GM12891 (cell line): Measurements from ENCODE around the gene ARSB.

Experiments used
- PAX5 ChIP-seq: IDR thresholded peaks from 2 replicates; pipeline ENCODE4 v1.6.1; 2011; ENCODE audit warnings: low read length, moderate library complexity, mild to moderate bottlenecking; ENCODE audit not compliant: insufficient read depth, severe bottlenecking
- POLR2A ChIP-seq: IDR thresholded peaks from 2 replicates; pipeline ENCODE4 v1.6.1; 2011; ENCODE audit warnings: low read depth, low read length, control low read depth
- POLR2AphosphoS5 ChIP-seq: IDR thresholded peaks from 2 replicates; pipeline ENCODE4 v1.6.1; 2011; ENCODE audit warnings: low read depth, low read length, control low read depth
- POU2F2 ChIP-seq: IDR thresholded peaks from 2 replicates; pipeline ENCODE4 v1.6.1; 2011; ENCODE audit warnings: low read depth, mild to moderate bottlenecking, control low read depth, low read length, moderate library complexity
- SPI1 ChIP-seq: IDR thresholded peaks from 2 replicates; pipeline ENCODE4 v1.6.1; 2011; ENCODE audit warnings: low read depth, low read length, control low read depth
- TAF1 ChIP-seq: IDR thresholded peaks from 2 replicates; pipeline ENCODE4 v1.6.1; 2011; ENCODE audit warnings: low read depth, low read length, control low read depth

DNA sequence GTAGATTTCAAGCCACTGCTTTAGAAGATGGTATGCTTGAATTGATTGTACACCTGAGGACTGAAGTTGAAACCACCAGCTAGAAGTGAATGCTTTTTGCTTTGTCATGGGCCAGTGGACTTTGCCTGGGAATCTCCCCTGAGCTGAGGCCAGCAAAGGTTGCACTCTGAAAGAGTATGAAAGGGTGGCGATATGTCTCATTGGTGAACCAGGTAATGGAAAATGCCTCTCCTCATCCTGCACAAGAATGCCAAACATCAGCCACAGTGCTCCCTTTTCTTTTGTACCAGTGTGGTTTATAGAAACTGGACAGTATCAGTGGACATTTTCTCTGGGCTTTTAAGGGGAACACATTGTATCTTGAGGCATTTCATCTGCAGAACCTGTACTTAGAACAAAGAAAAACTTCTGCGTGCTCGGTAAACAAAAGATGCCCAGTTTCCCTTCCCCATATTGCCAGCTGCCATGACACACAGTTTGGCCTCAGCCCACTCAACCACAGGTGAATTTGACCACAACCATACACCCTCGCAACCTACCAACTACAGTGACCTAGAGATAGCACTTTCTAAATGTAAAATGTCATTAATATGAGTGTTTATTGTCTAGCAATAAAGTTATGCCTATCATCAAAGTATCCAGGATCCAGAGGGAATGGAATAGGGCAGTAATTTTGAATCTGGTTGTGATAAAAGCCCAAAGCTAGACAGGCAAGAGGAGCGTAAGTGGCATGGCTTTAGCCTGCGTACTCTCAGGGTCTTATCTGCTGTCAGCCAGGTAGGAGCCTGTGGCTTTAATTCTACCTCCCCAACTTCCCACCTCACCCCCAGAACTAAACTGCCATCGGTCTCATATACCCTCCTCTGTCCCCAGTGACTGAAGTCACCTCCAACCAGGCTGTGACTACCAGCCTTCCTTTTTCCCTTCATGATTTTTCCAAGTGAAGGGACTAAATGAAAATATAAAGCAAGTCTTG lies 257.0 kb downstream of the ARSB start:
- TF ChIP-seq POLR2A (peak; percentile 51; the same call in 1 of the 2 replicates), POLR2AphosphoS5 (no peak; the same call in 1 of the 2 replicates), TAF1 (no peak), PAX5 (peak; percentile 78), POU2F2 (peak; percentile 87), SPI1 (peak; percentile 97)
